H1 (cell line): Measurements from ENCODE around the gene GNAQ. TPM values are rescaled to one million over a fixed set of nuclear protein-coding genes. Genes with fewer than 3 reads are reported as not detected.

Source experiments
- CTCF ChIA-PET: fragments of 300-600 bp; sonication (Branson Sonifier 250); formaldehyde crosslinking; loops from one replicate; lab custom pipeline; 2021; ENCODE audit not compliant: partially characterized antibody; lab: Charles Lee
- POLR2A ChIA-PET: fragments of 300-600 bp; sonication (Branson Sonifier 250); formaldehyde crosslinking; loops from one replicate; lab custom pipeline; 2021; ENCODE audit warnings: inconsistent platforms; ENCODE audit not compliant: partially characterized antibody; lab: Charles Lee
- DNase-seq, 2 experiments: peaks; one replicate each; pipeline versions ENCODE4 v3.0.0 to v3.0.0-alpha.2; 2010 to 2022; ENCODE audit warnings: low spot score in 2 of 2, low read depth in 1 of 2, mixed read lengths in 1 of 2
- FAIRE-seq: peaks from 2 replicates; lab custom pipeline; 2011; peaks lifted over from hg19 to GRCh38; lab: Jason Lieb, UNC
- H2AFZ ChIP-seq: 2 replicates; pipeline ENCODE4 v1.8.1; 2012; ENCODE audit warnings: low read length, inconsistent platforms
- H2AK5ac ChIP-seq: 2 replicates; pipeline ENCODE4 v1.6.1; 2013; ENCODE audit warnings: low read depth, low read length
- H2BK120ac ChIP-seq: replicated peaks from 2 replicates; pipeline ENCODE3; 2013; ENCODE audit warnings: low read depth, low read length, inconsistent platforms
- H2BK12ac ChIP-seq: 2 replicates; pipeline ENCODE4 v1.6.1; 2013; ENCODE audit warnings: low read depth, low read length
- H2BK15ac ChIP-seq: 2 replicates; pipeline ENCODE4 v1.6.1; 2013; ENCODE audit warnings: low read length
- H2BK20ac ChIP-seq: 2 replicates; pipeline ENCODE4 v1.6.1; 2013; ENCODE audit warnings: low read length
- H2BK5ac ChIP-seq: 2 replicates; pipeline ENCODE4 v1.6.1; 2013; ENCODE audit warnings: low read depth, low read length
- H3K14ac ChIP-seq: 2 replicates; pipeline ENCODE4 v1.6.1; 2013; ENCODE audit warnings: inconsistent platforms; ENCODE audit not compliant: insufficient read length
- H3K18ac ChIP-seq: 2 replicates; pipeline ENCODE4 v1.6.1; 2013; ENCODE audit warnings: low read length; ENCODE audit errors: extremely low read depth
- H3K23ac ChIP-seq: 2 replicates; pipeline ENCODE4 v1.6.1; 2013; ENCODE audit warnings: inconsistent platforms; ENCODE audit not compliant: insufficient read length
- H3K23me2 ChIP-seq: 2 replicates; pipeline ENCODE4 v1.6.1; 2013; ENCODE audit warnings: low read depth, low read length
- H3K27ac ChIP-seq: 2 replicates; pipeline ENCODE4 v1.6.1; 2011; ENCODE audit warnings: low read depth, low read length, inconsistent platforms
- H3K27me3 ChIP-seq, 4 experiments: replicated peaks in 1 of 4; 1 replicate in 1 of 4; 2 replicates in 3 of 4; pipeline versions ENCODE4 v1.6.1 to v1.8.1; 2011 to 2013; ENCODE audit warnings: low read length in 3 of 4, mild to moderate bottlenecking in 3 of 4, inconsistent platforms in 2 of 4, mixed read lengths in 2 of 4, moderate library complexity in 1 of 4; ENCODE audit not compliant: control insufficient read depth in 3 of 4, insufficient read depth in 3 of 4; ENCODE audit errors: extremely low read depth in 1 of 4
- H3K36me3 ChIP-seq, 4 experiments: 2 replicates each; pipeline versions ENCODE4 v1.6.1 to v1.8.1; 2011 to 2013; ENCODE audit warnings: mild to moderate bottlenecking in 4 of 4, low read length in 3 of 4, moderate library complexity in 2 of 4, control low read depth in 1 of 4, inconsistent platforms in 1 of 4; ENCODE audit not compliant: insufficient read depth in 4 of 4, control insufficient read depth in 2 of 4
- H3K4ac ChIP-seq: replicated peaks from 2 replicates; pipeline ENCODE3; 2013; ENCODE audit warnings: low read length, low read depth, mixed read lengths, inconsistent platforms; ENCODE audit not compliant: insufficient read length
- H3K4me1 ChIP-seq, 4 experiments: replicated peaks in 1 of 4; 1 replicate in 1 of 4; 2 replicates in 3 of 4; pipeline versions ENCODE4 v1.6.1 to v1.8.1; 2011 to 2013; ENCODE audit warnings: low read length in 3 of 4, inconsistent platforms in 2 of 4, mixed read lengths in 1 of 4; ENCODE audit not compliant: insufficient read depth in 4 of 4, control insufficient read depth in 3 of 4
- H3K4me2 ChIP-seq, 2 experiments: 2 replicates each; pipeline versions ENCODE4 v1.6.1 to v1.8.1; 2011 to 2013; ENCODE audit warnings: low read depth in 2 of 2, low read length in 2 of 2, control low read depth in 1 of 2, inconsistent platforms in 1 of 2, mild to moderate bottlenecking in 1 of 2; ENCODE audit not compliant: insufficient read depth in 1 of 2
- H3K4me3 ChIP-seq, 4 experiments: fragments of 200-600, 300-600 bp in 1 of 4; sonication (generic), shearing (Covaris generic), sonication (Bioruptor Twin) in 1 of 4; 2 replicates each; pipeline versions ENCODE4 v1.5.1 to v1.8.1; 2011 to 2016; ENCODE audit warnings: low read length in 4 of 4, low read depth in 3 of 4, control low read depth in 2 of 4, inconsistent platforms in 2 of 4, mild to moderate bottlenecking in 2 of 4, mixed read lengths in 1 of 4, moderate library complexity in 1 of 4; ENCODE audit not compliant: insufficient read depth in 2 of 4; ENCODE audit errors: extremely low read depth in 1 of 4
- H3K56ac ChIP-seq: replicated peaks from 2 replicates; pipeline ENCODE3; 2013; ENCODE audit warnings: low read depth, mild to moderate bottlenecking, mixed read lengths, low read length, inconsistent platforms; ENCODE audit not compliant: insufficient read length
- H3K79me1 ChIP-seq: 2 replicates; pipeline ENCODE4 v1.6.1; 2013; ENCODE audit warnings: low read depth, low read length, control low read depth
- H3K79me2 ChIP-seq, 2 experiments: 2 replicates each; pipeline versions ENCODE4 v1.6.1 to v1.8.1; 2012 to 2013; ENCODE audit warnings: low read length in 2 of 2, mild to moderate bottlenecking in 2 of 2, inconsistent platforms in 1 of 2; ENCODE audit not compliant: insufficient read depth in 2 of 2, control insufficient read depth in 1 of 2
- H3K9ac ChIP-seq, 4 experiments: replicated peaks in 1 of 4; 1 replicate in 1 of 4; 2 replicates in 3 of 4; pipeline versions ENCODE4 v1.6.1 to v1.8.1; 2011 to 2013; ENCODE audit warnings: low read depth in 3 of 4, low read length in 3 of 4, control low read depth in 2 of 4, mild to moderate bottlenecking in 2 of 4, moderate library complexity in 2 of 4, inconsistent platforms in 1 of 4; ENCODE audit errors: extremely low read depth in 1 of 4
- H3K9me3 ChIP-seq, 2 experiments: 2 replicates each; pipeline versions ENCODE4 v1.6.1 to v1.8.1; 2012 to 2013; ENCODE audit warnings: mild to moderate bottlenecking in 2 of 2, moderate library complexity in 2 of 2, control low read depth in 1 of 2, inconsistent platforms in 1 of 2, low read depth in 1 of 2, low read length in 1 of 2, mixed read lengths in 1 of 2; ENCODE audit not compliant: insufficient read depth in 2 of 2
- H4K20me1 ChIP-seq, 2 experiments: replicated peaks in 1 of 2; 2 replicates each; pipeline versions ENCODE3 to v1.8.1; 2011 to 2013; ENCODE audit warnings: inconsistent platforms in 2 of 2, low read length in 2 of 2, mild to moderate bottlenecking in 1 of 2; ENCODE audit not compliant: insufficient read depth in 2 of 2, control insufficient read depth in 1 of 2
- H4K5ac ChIP-seq: 2 replicates; pipeline ENCODE4 v1.6.1; 2013; ENCODE audit warnings: low read length, low read depth, mixed read lengths, inconsistent platforms; ENCODE audit not compliant: insufficient read length
- H4K8ac ChIP-seq: 2 replicates; pipeline ENCODE4 v1.8.0; 2013; ENCODE audit warnings: mild to moderate bottlenecking, moderate library complexity, low read length, inconsistent platforms; ENCODE audit not compliant: insufficient read depth; ENCODE audit errors: extremely low read depth
- H4K91ac ChIP-seq: replicated peaks from 2 replicates; pipeline ENCODE3; 2013; ENCODE audit warnings: low read length, mixed read lengths, inconsistent platforms; ENCODE audit not compliant: insufficient read length
- BACH1 ChIP-seq: IDR thresholded peaks from 2 replicates; pipeline ENCODE4 v1.6.1; 2012; ENCODE audit warnings: low read length, improper control_type of control experiment
- CEBPB ChIP-seq: IDR thresholded peaks from 2 replicates; pipeline ENCODE4 v1.6.1; 2012; ENCODE audit warnings: low read depth, low read length
- CHD2 ChIP-seq: IDR thresholded peaks from 2 replicates; pipeline ENCODE4 v1.6.1; 2012; ENCODE audit warnings: low read length, improper control_type of control experiment
- CREB1 ChIP-seq: IDR thresholded peaks from 2 replicates; pipeline ENCODE4 v1.6.1; 2012; ENCODE audit warnings: inconsistent platforms
- SP1 ChIP-seq: IDR thresholded peaks from 2 replicates; pipeline ENCODE4 v1.6.1; 2011; ENCODE audit warnings: low read depth, low read length
- SUZ12 ChIP-seq: fragments of 200-600 bp; sonication (generic); IDR thresholded peaks from 2 replicates; pipeline ENCODE4 v1.6.1; 2012; ENCODE audit warnings: mild to moderate bottlenecking, inconsistent platforms, low read length, moderate library complexity, mixed read lengths
- TCF12 ChIP-seq: IDR thresholded peaks from 2 replicates; pipeline ENCODE4 v1.6.1; 2011; ENCODE audit warnings: low read depth, mild to moderate bottlenecking, low read length
- WGBS, 2 experiments: shearing (Covaris generic) in 1 of 2; methylation state at CpG; one replicate each; pipeline versions ENCODE4 v1.1.6 to v1.1.7; 2013 to 2015; ENCODE audit warnings: low lambda C conversion rate in 2 of 2, mixed read lengths in 2 of 2, inconsistent platforms in 1 of 2, low coverage in 1 of 2, missing lambda C conversion rate in 1 of 2; ENCODE audit not compliant: insufficient replicate concordance in 2 of 2, insufficient coverage in 1 of 2, insufficient read length in 1 of 2; ENCODE audit errors: extremely low coverage in 1 of 2, missing lambda C conversion rate in 1 of 2; 5-methylcytosine and 5-hydroxymethylcytosine counted together
- polyA plus RNA-seq, 7 experiments: library from polyadenylated mRNA; depleted of rRNA in 3 of 7; stranded (reverse) in 5 of 7; unstranded in 2 of 7; fragments of >200 nt in 5 of 7; fragments of 200-250 nt in 2 of 7; gene quantifications; 1 replicate in 5 of 7; 2 replicates in 1 of 7; 4 replicates in 1 of 7; pipeline versions ENCODE4 v1.2.1 to v1.2.3, GENCODE V29; 2011 to 2013; ENCODE audit warnings: missing spikeins in 2 of 7, mixed read lengths in 2 of 7
- total RNA-seq: library from RNA; stranded (reverse); fragmentation: NEBNext Ultra II Directional; extraction: Animal tissue kit (Norgen Biotek cat#: 25700); gene quantifications from 2 replicates; pipeline ENCODE4 v1.2.1, GENCODE V29; 2021

GNAQ gene
- total and polyA plus RNA-seq, 2 of the 8 experiments (the other 6 are each of a cell fraction or from before 2014, with no cell fraction given): 22.8 to 63.8 TPM

GRCh38 chr9:78009186-78009585 is 22.4 kb downstream of the GNAQ start:
- Histone ChIP-seq H2AFZ (no peak overlapping the region), H4K20me1 (peaks cover 8 to 12% of the 10 kb centered on the region in 2 experiments), H4K8ac (no peak overlapping the region), H3K9ac (no peak overlapping the region), H3K4me2 (no peak overlapping the region), H3K79me2 (peaks cover 6 to 95% of the 10 kb centered on the region in 2 experiments; a peak in 3 of 4 replicates), H3K23me2 (no peaks in the 10 kb centered on the region), H4K5ac (no peak overlapping the region), H3K56ac (no peak overlapping the region), H3K4me1 (peaks cover 0 to 6% (median 0%) of the 10 kb centered on the region in 4 experiments; a peak in 5 of 7 replicates), H2BK20ac (no peak overlapping the region), H3K27me3 (no peaks in the 10 kb centered on the region), H2BK15ac (no peak overlapping the region), H2BK120ac (no peak overlapping the region), H2BK5ac (no peak overlapping the region), H3K9me3 (no peaks in the 10 kb centered on the region), H4K91ac (no peak overlapping the region), H3K4ac (no peak overlapping the region), H3K14ac (no peak overlapping the region), H2BK12ac (no peak overlapping the region), H3K27ac (no peak overlapping the region), H3K4me3 (no peak overlapping the region), H2AK5ac (no peak overlapping the region), H3K79me1 (peaks cover 3% of the 10 kb centered on the region; the same call in 1 of the 2 replicates), H3K23ac (no peak overlapping the region), H3K36me3 (no peaks in the 10 kb centered on the region), H3K18ac (no peak overlapping the region)
- TF ChIP-seq SP1: no peak
- TF ChIP-seq CHD2: no peak
- TF ChIP-seq SUZ12: no peak
- TF ChIP-seq CREB1: no peak
- no peak for TF ChIP-seq BACH1
- no peak for TF ChIP-seq TCF12
- TF ChIP-seq CEBPB: no peak
- WGBS, 2 experiments: 94% methylated on average over 4 of the region's 4 CpGs; no CpG with 5 or more reads in 1 of the 2 experiments
- DNase-seq (no peak), FAIRE-seq (no peak)
- POLR2A ChIA-PET: no interaction called here
- CTCF ChIA-PET: interaction anchor here (1.7 kb wide), 1 partner anchor 27 kb away, joined by 5 read pairs; no protein-coding TSS in a partner anchor
